Endothelial cell of umbilical vein (primary cell): ENCODE data around the gene VPREB3. TPM values are rescaled to one million over a fixed set of nuclear protein-coding genes. Genes with fewer than 3 reads are reported as not detected.

Experiments used
- BruUV-seq: library from RNA; stranded (reverse); fragments of 400-500 nt; replicated peaks from 2 replicates; lab custom pipeline; 2021; lab: Mats Ljungman, UMichigan
- CTCF ChIA-PET: fragments of 300-600, 350-600 bp; sonication (Branson Sonifier 250); formaldehyde crosslinking; loops from one replicate; lab custom pipeline; 2021; ENCODE audit warnings: antibody characterized with exemption, inconsistent platforms; lab: Charles Lee
- POLR2A ChIA-PET: fragments of 300-600, 350-600 bp; sonication (Branson Sonifier 250); formaldehyde crosslinking; loops from one replicate; lab custom pipeline; 2021; ENCODE audit warnings: antibody characterized with exemption, inconsistent platforms; lab: Charles Lee
- DNase-seq: peaks from one replicate; pipeline ENCODE4 v3.0.0-alpha.2; 2011; ENCODE audit warnings: low read depth, low spot score
- FAIRE-seq: peaks from 2 replicates; lab custom pipeline; 2011; peaks lifted over from hg19 to GRCh38; lab: Jason Lieb, UNC
- H2AFZ ChIP-seq: 2 replicates; pipeline ENCODE4 v1.6.0; 2012; ENCODE audit warnings: low read depth, low read length, control low read depth, inconsistent platforms
- H3K27ac ChIP-seq: 2 replicates; pipeline ENCODE4 v1.5.1; 2011; ENCODE audit warnings: low read depth, mild to moderate bottlenecking, control low read depth, low read length, moderate library complexity; ENCODE audit not compliant: insufficient read depth
- H3K27me3 ChIP-seq, 2 experiments: 2 replicates each; pipeline versions ENCODE4 v1.6.0 to v1.6.1; 2011; ENCODE audit warnings: low read length in 2 of 2, mixed read lengths in 1 of 2; ENCODE audit not compliant: control insufficient read depth in 2 of 2, insufficient read depth in 2 of 2
- H3K36me3 ChIP-seq, 2 experiments: 2 replicates in 1 of 2; 3 replicates in 1 of 2; pipeline ENCODE4 v1.5.1; 2011; ENCODE audit warnings: low read length in 2 of 2, mild to moderate bottlenecking in 1 of 2, moderate library complexity in 1 of 2; ENCODE audit not compliant: control insufficient read depth in 2 of 2, insufficient read depth in 2 of 2; ENCODE audit errors: extremely low read depth in 1 of 2
- H3K4me1 ChIP-seq: 3 replicates; pipeline ENCODE4 v1.5.1; 2011; ENCODE audit warnings: mild to moderate bottlenecking, low read length; ENCODE audit not compliant: control insufficient read depth, insufficient read depth; ENCODE audit errors: extremely low read depth
- H3K4me2 ChIP-seq: 2 replicates; pipeline ENCODE4 v1.6.1; 2011; ENCODE audit warnings: low read length, control low read depth, mixed read lengths; ENCODE audit not compliant: insufficient read depth
- H3K4me3 ChIP-seq, 3 experiments: fragments of 200-600 bp in 1 of 3; sonication (generic), shearing (Covaris generic) in 1 of 3; replicated peaks in 1 of 3; 2 replicates each; pipeline ENCODE4 v1.5.1; 2011 to 2016; ENCODE audit warnings: control low read depth in 3 of 3, low read length in 3 of 3, mild to moderate bottlenecking in 2 of 3, inconsistent platforms in 1 of 3, low read depth in 1 of 3, moderate library complexity in 1 of 3; ENCODE audit not compliant: insufficient read depth in 1 of 3
- H3K79me2 ChIP-seq: 2 replicates; pipeline ENCODE4 v1.6.0; 2012; ENCODE audit warnings: low read length, inconsistent platforms; ENCODE audit not compliant: control insufficient read depth, insufficient read depth
- H3K9ac ChIP-seq: replicated peaks from 2 replicates; pipeline ENCODE3; 2011; ENCODE audit warnings: low read length, control low read depth; ENCODE audit not compliant: insufficient read depth; ENCODE audit errors: extremely low read depth
- H3K9me1 ChIP-seq: replicated peaks from 3 replicates; pipeline ENCODE4 v1.6.0; 2011; ENCODE audit warnings: mild to moderate bottlenecking, low read length; ENCODE audit not compliant: control insufficient read depth, insufficient read depth; ENCODE audit errors: extremely low read depth
- H3K9me3 ChIP-seq: replicated peaks from 2 replicates; pipeline ENCODE4 v1.5.1; 2012; ENCODE audit warnings: low read length, inconsistent platforms; ENCODE audit not compliant: control insufficient read depth, insufficient read depth
- H4K20me1 ChIP-seq: replicated peaks from 2 replicates; pipeline ENCODE3; 2011; ENCODE audit warnings: mild to moderate bottlenecking, low read length; ENCODE audit not compliant: control insufficient read depth, insufficient read depth; ENCODE audit errors: extremely low read depth
- CTCF ChIP-seq, 2 donors: IDR thresholded peaks; 1 replicate in 1 of 2; 2 replicates in 1 of 2; pipeline ENCODE4 v1.5.1; 2011; ENCODE audit warnings: low read length in 2 of 2, mild to moderate bottlenecking in 2 of 2, moderate library complexity in 2 of 2, control low read depth in 1 of 2, inconsistent platforms in 1 of 2, low read depth in 1 of 2; ENCODE audit not compliant: insufficient read depth in 1 of 2; ENCODE audit errors: extremely low read depth in 1 of 2
- EZH2 ChIP-seq: IDR thresholded peaks from 2 replicates; pipeline ENCODE4 v1.6.1; 2012; ENCODE audit warnings: borderline replicate concordance, low read depth, mild to moderate bottlenecking, moderate library complexity, low read length, inconsistent platforms; ENCODE audit not compliant: severe bottlenecking
- FOS ChIP-seq: IDR thresholded peaks from 2 replicates; pipeline ENCODE4 v1.6.1; 2011; ENCODE audit warnings: mild to moderate bottlenecking, low read length, moderate library complexity, borderline replicate concordance; ENCODE audit not compliant: insufficient read depth
- GATA2 ChIP-seq: IDR thresholded peaks from 2 replicates; pipeline ENCODE4 v1.7.0; 2011; ENCODE audit warnings: low read depth, mild to moderate bottlenecking, moderate library complexity, mixed read lengths, low read length; ENCODE audit not compliant: insufficient read length, insufficient read depth
- JUN ChIP-seq: IDR thresholded peaks from 2 replicates; pipeline ENCODE4 v1.6.1; 2011; ENCODE audit warnings: borderline replicate concordance, low read depth; ENCODE audit not compliant: insufficient read length, insufficient read depth
- MYC ChIP-seq: IDR thresholded peaks from one replicate; pipeline ENCODE4 v1.6.1; 2011; ENCODE audit warnings: mild to moderate bottlenecking, low read depth, low read length
- POLR2A ChIP-seq: IDR thresholded peaks from 2 replicates; pipeline ENCODE4 v1.6.1; 2012; ENCODE audit warnings: low read depth, mild to moderate bottlenecking, control low read depth, low read length
- POLR2AphosphoS5 ChIP-seq: IDR thresholded peaks from 2 replicates; pipeline ENCODE4 v1.6.1; 2012; ENCODE audit warnings: low read depth, mild to moderate bottlenecking, control low read depth, low read length, moderate library complexity; ENCODE audit not compliant: insufficient read depth
- dilution Hi-C: fragments of 300-500 bp; cut with MboI; formaldehyde crosslinking; loops from one replicate; pipeline ENCODE4 v1.15.0; 2019; ENCODE audit warnings: low sequenced_read_pairs; ENCODE audit not compliant: extremely low pct_ligation_motif_present
- intact Hi-C: fragments of 100-400 bp; cut with micrococcal nuclease; formaldehyde crosslinking; loops from one replicate; pipeline ENCODE4 v1.10.0; 2022
- polyA plus RNA-seq, 4 experiments: library from polyadenylated mRNA; depleted of rRNA in 3 of 4; stranded (reverse) in 3 of 4; unstranded in 1 of 4; fragments of >200 nt; gene quantifications; 2 replicates each; pipeline versions ENCODE4 v1.2.1 to v1.2.3, GENCODE V29; 2011 to 2012; ENCODE audit warnings: missing spikeins in 1 of 4
- total RNA-seq: library from RNA; stranded (reverse); gene quantifications from 2 replicates; pipeline ENCODE4 v1.2.3, GENCODE V29; 2021
- TF ChIP-seq, protein P1 (sequence below): IDR thresholded peaks from 2 replicates; pipeline ENCODE4 v1.6.1; 2011; ENCODE audit not compliant: insufficient read depth, insufficient read length

The VPREB3 gene
- total and polyA plus RNA-seq, 2 donors (not counting 3 experiments of a cell fraction or from before 2014, with no cell fraction given), result not detected

DNA sequence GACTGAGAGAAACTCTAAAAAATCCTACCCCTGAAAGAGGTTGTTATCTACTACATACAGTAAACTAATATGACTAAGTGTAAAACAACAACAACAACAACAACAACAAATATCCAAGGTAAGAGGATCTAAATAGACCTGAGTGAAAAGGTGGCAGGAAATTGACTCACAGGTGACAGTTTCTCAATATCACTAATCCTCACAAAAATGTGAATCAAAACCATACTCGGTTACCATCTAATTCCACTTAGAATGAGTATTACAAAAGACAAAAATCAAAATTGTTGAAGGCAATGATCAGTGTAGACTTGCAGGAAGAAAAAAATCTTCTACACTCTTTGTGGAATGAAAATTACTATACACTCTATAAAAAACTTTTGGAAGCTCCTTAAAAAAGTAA lies 46.0 kb downstream of the VPREB3 start:
- ChIA-PET CTCF (no interaction called here), POLR2A (no interaction called here)
- no peak overlapping the region for H3K9ac ChIP-seq
- peaks cover 4% of the 10 kb centered on the region for H3K79me2 ChIP-seq
- dilution Hi-C loops (no loop called here), intact Hi-C loops (no loop called here)
- H3K4me2 ChIP-seq, result no peak overlapping the region
- BruUV-seq, result no TSS peak
- H3K27ac ChIP-seq, result no peak overlapping the region
- H2AFZ ChIP-seq, result no peak overlapping the region
- peaks cover 22 to 25% of the 10 kb centered on the region in 2 experiments for H3K36me3 ChIP-seq
- H3K9me1 ChIP-seq, result no peaks in the 10 kb centered on the region
- H3K9me3 ChIP-seq, result no peaks in the 10 kb centered on the region
- FAIRE-seq, result no peak
- H3K27me3 ChIP-seq, result no peaks in the 10 kb centered on the region
- no peak for DNase-seq
- H3K4me1 ChIP-seq, result no peaks in the 10 kb centered on the region
- no peaks in the 10 kb centered on the region for H4K20me1 ChIP-seq
- TF ChIP-seq POLR2AphosphoS5 (no peak), POLR2A (no peak), GATA2 (no peak), JUN (no peak), FOS (no peak), MYC (no peak), CTCF (IDR thresholded peaks at IDR 0.05; ENCODE audit: extremely low read depth in 1 of 2, insufficient read depth in 1 of 2, low read depth in 1 of 2, low read length in 2 of 2) (no peak), EZH2 (no peak)
- TF ChIP-seq, protein P1, sequence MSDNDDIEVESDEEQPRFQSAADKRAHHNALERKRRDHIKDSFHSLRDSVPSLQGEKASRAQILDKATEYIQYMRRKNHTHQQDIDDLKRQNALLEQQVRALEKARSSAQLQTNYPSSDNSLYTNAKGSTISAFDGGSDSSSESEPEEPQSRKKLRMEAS, result no peak
- H3K4me3 ChIP-seq, result no peak overlapping the region
